Colonic mucosa (tissue), 4 donors: ENCODE results near the gene FTO. TPM values are rescaled to one million over a fixed set of nuclear protein-coding genes. Genes with fewer than 3 reads are reported as not detected.

Experiments used
- DNase-seq: peaks from one replicate; pipeline ENCODE4 v3.0.0-alpha.2; 2020
- H3K27ac ChIP-seq: fragments of 200-600 bp; one replicate; pipeline ENCODE4 v1.8.0; 2021
- H3K27me3 ChIP-seq: fragments of 200-600 bp; one replicate; pipeline ENCODE4 v1.8.0; 2021
- H3K36me3 ChIP-seq: fragments of 200-600 bp; one replicate; pipeline ENCODE4 v1.8.0; 2021
- H3K4me1 ChIP-seq: fragments of 200-600 bp; one replicate; pipeline ENCODE4 v1.8.0; 2021; ENCODE audit warnings: mild to moderate bottlenecking
- H3K4me3 ChIP-seq: fragments of 200-600 bp; one replicate; pipeline ENCODE4 v1.8.0; 2021
- H3K9ac ChIP-seq, 2 donors: one replicate each; pipeline ENCODE4 v1.7.0; 2013; ENCODE audit warnings: control low read depth in 2 of 2, low read depth in 2 of 2, low read length in 2 of 2
- H3K9me3 ChIP-seq: fragments of 200-600 bp; one replicate; pipeline ENCODE4 v1.8.0; 2021
- CTCF ChIP-seq: fragments of 200-600 bp; IDR thresholded peaks from one replicate; pipeline ENCODE4 v1.8.0; 2022; ENCODE audit warnings: antibody characterized with exemption, mild to moderate bottlenecking
- intact Hi-C: fragments of 100-400 bp; cut with DNase I; formaldehyde crosslinking; loops from one replicate; pipeline ENCODE4 v1.14.1; 2022
- total RNA-seq, 2 donors: library from RNA; stranded (reverse); fragmentation: NEBNext Ultra II Directional in 1 of 2; extraction: Animal tissue kit (Norgen Biotek cat#: 25700) in 1 of 2; gene quantifications; one replicate each; pipeline ENCODE4 v1.2.1, GENCODE V29; 2021
- donor health status: healthy.
- donor health status: DM: no; HTN: no; CAD: no.
- donor health status: DM: no; HTN: no; CAD: no.

FTO gene
- total RNA-seq, 2 donors from 2014 or later = 38.3 to 39.2 TPM

- no peak for TF ChIP-seq CTCF
- Histone ChIP-seq H3K36me3 (no peaks in the 10 kb centered on the region), H3K9me3 (no peaks in the 10 kb centered on the region), H3K27ac (no peak overlapping the region), H3K9ac (no peak overlapping the region), H3K27me3 (no peaks in the 10 kb centered on the region), H3K4me1 (no peaks in the 10 kb centered on the region), H3K4me3 (no peak overlapping the region)
- intact Hi-C loops = no loop called here
- no peak for DNase-seq
Observed at GRCh38 chr16:53922807-53923571, 219.0 kb downstream of the FTO start.

DNA sequence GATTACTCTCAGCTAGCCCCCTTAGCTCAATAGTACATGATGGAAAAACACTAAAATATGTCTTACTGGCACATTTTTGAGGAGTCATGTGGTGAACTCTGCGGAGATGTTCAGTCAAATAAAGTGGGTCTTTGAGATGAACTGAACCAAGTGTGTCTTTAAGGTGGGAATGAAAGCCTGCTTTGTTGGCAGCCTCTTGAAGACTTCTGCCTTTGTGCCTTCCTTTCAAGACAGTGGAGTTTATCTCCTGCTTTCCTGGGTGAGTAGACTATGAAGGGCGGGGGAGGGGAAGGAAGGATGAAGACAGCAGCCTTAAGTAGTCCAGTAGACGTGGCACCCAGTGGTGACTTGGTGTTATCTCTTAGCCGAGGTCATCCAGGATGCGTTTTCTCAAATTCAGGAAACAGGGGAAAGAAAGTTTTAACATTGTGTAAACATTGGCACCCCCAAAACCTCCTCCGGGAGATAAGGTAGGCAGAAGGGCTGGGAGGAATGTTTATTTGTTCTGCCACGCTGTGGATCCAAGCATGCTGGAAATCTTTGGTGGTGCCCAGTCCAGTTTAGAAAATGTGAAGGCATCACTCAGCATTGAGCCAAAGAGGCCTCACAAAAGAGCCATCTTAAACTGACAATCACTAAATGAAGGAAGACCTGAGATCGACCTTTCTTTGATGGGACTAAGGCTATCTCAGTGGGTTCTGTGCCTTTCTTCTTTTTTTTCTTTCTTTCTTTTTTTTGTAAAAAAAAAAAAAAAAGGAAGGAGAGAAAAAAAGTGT is 220.6 kb downstream of the FTO start:
- no peak for TF ChIP-seq CTCF
- Histone ChIP-seq H3K27ac (no peak overlapping the region), H3K27me3 (no peaks in the 10 kb centered on the region), H3K4me1 (no peaks in the 10 kb centered on the region), H3K9me3 (no peaks in the 10 kb centered on the region), H3K4me3 (no peak overlapping the region), H3K36me3 (no peaks in the 10 kb centered on the region), H3K9ac (no peak overlapping the region)
- DNase-seq = no peak
- intact Hi-C loops = no loop called here

GRCh38 chr16:53925107-53925410 is 221.1 kb downstream of the FTO start:
- no peak overlapping the region for H3K4me3 ChIP-seq
- no peak overlapping the region for H3K9ac ChIP-seq
- H3K4me1 ChIP-seq = no peaks in the 10 kb centered on the region
- H3K27me3 ChIP-seq = no peaks in the 10 kb centered on the region
- intact Hi-C loops = no loop called here
- no peak overlapping the region for H3K27ac ChIP-seq
- no peaks in the 10 kb centered on the region for H3K9me3 ChIP-seq
- no peak for DNase-seq
- TF ChIP-seq CTCF = no peak
- no peaks in the 10 kb centered on the region for H3K36me3 ChIP-seq

- Histone ChIP-seq H3K27ac (no peak overlapping the region), H3K4me3 (no peak overlapping the region), H3K9ac (no peak overlapping the region), H3K36me3 (no peaks in the 10 kb centered on the region), H3K9me3 (no peaks in the 10 kb centered on the region), H3K4me1 (no peaks in the 10 kb centered on the region), H3K27me3 (no peaks in the 10 kb centered on the region)
- TF ChIP-seq CTCF = no peak
- intact Hi-C loops = no loop called here
- DNase-seq = no peak
Observed at GRCh38 chr16:53925526-53925925, 221.6 kb downstream of the FTO start.

- no peak for TF ChIP-seq CTCF
- no peak overlapping the region for H3K9ac ChIP-seq
- no peaks in the 10 kb centered on the region for H3K9me3 ChIP-seq
- no peak for DNase-seq
- no peaks in the 10 kb centered on the region for H3K36me3 ChIP-seq
- no peaks in the 10 kb centered on the region for H3K4me1 ChIP-seq
- no peak overlapping the region for H3K4me3 ChIP-seq
- intact Hi-C loops = no loop called here
- no peaks in the 10 kb centered on the region for H3K27me3 ChIP-seq
- no peak overlapping the region for H3K27ac ChIP-seq
Observed at GRCh38 chr16:53926209-53926608, 222.3 kb downstream of the FTO start.
